A204.1 (cell line): ENCODE data around the gene ATP6V1F.

ENCODE experiments used
- FAIRE-seq: peaks from 2 replicates; lab custom pipeline; 2012; peaks lifted over from hg19 to GRCh38; lab: Jason Lieb, UNC

The ATP6V1F gene

DNA sequence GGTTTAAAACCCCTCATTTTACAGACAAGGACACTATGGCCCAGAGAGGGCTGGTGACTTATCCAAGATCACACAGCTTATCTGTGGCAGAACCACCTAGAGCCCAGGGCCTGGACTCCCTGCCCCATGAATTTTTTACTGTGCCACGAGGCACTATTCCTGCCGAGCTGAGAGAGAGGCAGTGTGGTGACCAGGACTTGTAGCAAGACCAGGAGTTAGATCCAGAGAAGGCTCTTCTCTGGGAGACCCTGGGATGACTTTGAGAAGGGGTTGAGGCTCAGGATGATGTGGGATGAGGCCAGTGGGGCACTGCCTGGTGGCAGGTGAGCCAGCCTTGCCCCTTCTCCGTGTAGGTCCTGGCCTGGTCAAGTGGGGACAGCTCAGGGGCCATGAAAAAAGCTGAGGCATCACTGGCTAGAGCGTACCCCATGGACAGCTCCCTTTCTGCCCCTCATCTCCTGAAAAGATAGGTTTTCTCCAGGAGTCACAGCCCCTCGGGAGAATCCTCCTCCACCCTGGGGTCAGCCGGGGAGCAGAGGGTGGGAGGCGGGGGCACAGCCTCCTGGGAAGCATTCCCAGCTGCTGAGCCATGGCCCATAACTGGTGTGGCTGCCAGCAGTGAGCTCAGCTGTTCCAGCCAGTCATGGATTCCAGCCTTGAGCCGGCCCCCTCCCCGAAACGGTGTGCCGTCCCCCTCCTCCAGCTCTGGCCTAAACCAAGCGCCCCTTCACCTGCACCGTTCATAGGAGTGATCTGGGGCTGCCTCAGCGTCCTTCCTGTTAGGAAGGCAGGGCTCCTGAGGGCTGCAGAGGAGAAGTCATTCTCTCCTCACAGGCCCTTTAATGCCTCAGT is 26.6 kb upstream of the ATP6V1F start:
- no peak for FAIRE-seq

- no peak for FAIRE-seq
These were observed 25.8 kb upstream of the ATP6V1F start for GRCh38 chr7:128836729-128837348.

DNA sequence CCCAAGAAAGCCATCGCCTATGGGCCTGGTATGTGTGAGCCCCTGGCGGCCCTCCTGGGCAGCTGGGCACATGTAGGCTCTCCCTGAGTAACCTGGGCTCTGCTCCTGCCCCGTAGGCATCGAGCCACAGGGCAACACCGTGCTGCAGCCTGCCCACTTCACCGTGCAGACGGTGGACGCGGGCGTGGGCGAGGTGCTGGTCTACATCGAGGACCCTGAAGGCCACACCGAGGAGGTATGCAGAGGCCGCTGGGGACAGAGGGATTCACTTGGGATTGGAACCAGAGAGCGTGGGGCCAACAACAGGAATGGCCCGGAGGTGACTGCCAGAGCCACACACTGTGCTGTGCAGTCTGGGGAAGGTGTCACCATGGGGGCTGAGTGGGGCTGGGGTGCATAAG is 25.1 kb upstream of the ATP6V1F start:
- no peak for FAIRE-seq

DNA sequence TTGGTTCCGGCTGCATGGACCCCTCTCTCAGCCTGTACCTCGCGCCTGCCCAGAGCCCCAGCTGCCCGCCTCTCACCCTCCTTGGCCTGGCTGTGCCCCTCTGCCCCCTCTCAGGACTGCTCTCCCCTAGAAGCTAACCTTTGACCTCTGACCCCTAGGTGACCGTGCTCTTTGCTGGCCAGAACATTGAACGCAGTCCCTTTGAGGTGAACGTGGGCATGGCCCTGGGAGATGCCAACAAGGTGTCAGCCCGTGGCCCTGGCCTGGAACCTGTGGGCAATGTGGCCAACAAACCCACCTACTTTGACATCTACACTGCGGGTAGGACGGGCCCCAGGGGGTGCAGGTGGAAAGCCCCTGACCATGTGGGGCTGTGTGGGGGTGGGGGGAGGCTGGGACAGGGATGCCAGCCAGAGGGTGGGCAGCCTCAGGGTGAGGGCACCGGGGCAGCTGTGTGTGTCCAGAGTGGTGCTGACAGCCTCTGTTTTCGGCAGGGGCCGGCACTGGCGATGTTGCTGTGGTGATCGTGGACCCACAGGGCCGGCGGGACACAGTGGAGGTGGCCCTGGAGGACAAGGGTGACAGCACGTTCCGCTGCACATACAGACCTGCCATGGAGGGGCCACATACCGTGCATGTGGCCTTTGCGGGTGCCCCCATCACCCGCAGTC is 24.4 kb upstream of the ATP6V1F start:
- FAIRE-seq: no peak

DNA sequence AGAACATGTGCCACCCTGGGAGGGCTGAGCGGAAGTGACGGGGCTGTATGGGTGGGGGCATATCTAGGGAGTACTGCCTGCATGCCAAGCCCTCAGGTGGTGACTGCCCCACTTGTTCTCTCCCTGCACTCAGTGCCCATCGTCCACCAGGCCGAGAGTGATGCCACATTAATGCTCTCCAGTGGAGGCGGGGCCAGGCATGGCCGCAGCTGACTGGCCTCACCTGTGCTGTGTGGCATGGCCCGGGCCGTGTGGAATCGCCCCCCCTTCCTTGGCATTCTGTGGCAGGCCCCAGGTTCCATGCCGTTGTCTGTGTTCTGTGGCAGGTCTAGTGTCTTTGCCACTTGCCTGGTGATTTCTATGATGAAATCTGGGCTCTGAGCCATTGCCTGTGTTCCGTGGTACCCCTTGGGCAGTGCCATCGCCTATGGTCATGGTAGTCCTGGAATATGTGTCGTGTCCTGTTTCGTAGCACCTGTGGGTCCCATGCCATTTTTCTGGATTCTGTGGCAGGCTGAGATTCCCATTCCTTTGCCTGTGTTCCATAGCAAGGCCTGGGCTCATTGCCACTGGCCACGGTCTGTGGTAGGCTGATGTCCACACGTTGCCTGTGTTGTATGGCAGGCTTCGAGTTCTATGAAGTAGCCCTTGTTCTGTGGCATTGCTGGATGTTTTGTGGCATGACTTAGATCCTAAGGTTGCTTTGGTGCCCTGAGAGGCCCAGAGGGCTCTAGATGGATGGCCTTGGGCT is 23.5 kb upstream of the ATP6V1F start:
- no peak for FAIRE-seq

DNA sequence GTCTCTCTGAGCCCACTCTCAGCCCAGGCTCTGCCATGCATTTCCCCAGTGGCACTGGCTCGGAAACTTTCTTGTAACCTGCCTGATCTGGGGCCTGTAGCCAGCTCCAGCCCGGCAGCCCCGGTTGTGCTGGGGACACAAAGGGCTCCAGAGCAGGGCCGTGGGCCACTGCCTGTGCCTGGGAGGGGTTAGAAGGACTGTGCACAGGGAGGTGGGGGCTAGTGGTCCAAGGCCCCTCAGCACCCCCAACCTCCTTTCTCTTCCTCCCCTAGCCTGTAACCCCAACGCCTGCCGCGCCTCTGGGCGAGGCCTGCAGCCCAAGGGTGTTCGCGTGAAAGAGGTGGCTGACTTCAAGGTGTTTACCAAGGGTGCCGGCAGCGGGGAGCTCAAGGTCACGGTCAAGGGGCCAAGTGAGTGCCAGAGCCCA is 22.9 kb upstream of the ATP6V1F start:
- FAIRE-seq: no peak

- no peak for FAIRE-seq
These were observed 22.1 kb upstream of the ATP6V1F start for GRCh38 chr7:128840326-128841170.

DNA sequence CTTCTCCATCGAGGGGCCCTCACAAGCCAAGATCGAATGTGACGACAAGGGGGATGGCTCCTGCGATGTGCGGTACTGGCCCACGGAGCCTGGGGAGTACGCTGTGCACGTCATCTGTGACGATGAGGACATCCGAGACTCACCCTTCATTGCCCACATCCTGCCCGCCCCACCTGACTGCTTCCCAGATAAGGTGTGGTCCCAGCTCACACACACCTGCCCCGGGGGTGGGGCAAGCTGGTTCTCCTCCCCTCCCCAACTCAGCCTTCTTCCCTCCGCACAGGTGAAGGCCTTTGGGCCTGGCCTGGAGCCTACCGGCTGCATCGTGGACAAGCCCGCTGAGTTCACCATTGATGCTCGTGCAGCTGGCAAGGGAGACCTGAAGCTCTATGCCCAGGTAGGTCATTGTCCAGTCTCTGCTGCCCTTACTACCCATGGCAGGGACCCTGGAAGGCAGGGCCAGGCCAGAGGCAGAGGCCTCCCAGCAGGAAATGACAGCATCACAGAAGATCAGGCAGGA is 21.4 kb upstream of the ATP6V1F start:
- no peak for FAIRE-seq

DNA sequence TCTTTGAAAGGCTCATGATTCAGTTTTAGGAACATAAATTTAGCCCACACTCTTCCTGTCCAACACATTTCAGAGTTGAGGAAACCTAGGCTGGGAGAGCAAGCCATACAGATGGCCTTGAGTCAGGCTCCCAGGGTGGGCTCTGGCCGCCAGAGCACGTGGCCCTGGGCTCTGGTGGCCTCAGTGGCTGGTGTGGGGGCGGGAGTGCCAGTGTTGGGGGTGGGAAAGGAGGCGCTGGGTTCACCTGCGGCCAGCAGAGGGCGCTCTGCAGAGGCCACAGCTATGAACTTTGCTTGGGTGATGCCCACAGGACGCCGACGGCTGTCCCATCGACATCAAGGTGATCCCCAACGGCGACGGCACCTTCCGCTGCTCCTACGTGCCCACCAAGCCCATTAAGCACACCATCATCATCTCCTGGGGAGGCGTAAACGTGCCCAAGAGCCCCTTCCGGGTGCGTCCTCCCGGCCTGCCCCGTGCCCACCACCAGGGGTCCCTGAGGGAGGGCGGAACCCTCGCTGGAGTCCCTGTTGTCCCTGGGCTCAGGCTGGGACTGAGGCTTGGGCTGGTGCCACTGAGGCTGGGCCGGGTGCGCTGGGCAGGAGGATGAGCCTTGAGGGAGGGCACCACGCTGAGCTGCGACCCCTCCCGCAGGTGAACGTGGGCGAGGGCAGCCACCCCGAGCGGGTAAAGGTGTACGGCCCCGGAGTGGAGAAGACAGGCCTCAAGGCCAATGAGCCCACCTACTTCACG is 20.6 kb upstream of the ATP6V1F start:
- no peak for FAIRE-seq

- FAIRE-seq: no peak
These were observed 19.7 kb upstream of the ATP6V1F start for GRCh38 chr7:128842674-128843641.

DNA sequence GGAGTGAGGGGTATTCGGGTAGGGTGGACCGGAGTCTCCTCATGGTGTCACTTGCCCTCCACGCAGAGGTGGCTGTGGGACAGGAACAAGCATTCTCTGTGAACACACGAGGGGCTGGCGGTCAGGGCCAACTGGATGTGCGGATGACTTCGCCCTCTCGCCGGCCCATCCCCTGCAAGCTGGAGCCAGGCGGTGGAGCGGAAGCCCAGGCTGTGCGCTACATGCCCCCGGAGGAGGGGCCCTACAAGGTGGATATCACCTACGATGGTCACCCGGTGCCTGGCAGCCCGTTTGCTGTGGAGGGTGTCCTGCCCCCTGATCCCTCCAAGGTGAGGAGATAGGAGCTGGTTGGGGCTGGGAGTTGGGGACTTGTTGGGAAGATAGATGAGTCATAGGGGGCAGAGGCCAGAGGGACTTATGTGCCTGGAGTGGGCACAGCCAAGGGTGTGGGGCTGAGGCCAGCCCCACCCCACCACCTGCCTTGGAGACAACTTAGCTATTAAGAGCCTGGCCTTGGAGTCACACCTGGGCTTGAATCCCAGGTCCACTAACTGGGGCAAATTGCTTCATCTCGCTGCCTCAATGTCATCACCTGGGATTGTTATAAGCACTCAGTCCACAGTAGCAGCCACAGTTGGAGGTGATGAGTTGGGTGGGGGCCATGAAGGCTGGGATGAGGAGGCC is 18.6 kb upstream of the ATP6V1F start:
- no peak for FAIRE-seq

GRCh38 chr7:128844777-128845311 is 17.8 kb upstream of the ATP6V1F start:
- FAIRE-seq: no peak

DNA sequence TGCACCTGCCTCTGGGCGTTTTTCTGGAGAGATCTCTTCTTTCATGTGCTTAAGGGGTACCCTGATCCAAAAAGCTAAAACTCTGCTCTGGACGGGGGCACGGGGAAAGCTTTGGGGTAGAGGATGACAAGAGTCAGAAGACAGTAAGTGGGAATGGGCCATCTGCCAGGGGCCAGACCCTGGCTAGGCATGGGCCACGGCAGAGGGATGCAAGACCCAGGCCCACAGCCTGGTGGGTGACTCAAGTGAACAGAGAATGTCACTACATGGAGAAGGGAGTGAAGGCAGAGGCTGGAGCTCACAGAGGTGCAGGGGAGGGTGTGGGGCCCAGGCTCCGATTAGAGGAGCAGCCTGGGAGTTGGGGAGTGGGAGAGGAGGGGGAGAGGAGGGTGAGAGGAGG is 17.2 kb upstream of the ATP6V1F start:
- no peak for FAIRE-seq

- FAIRE-seq: no peak
These were observed 16.7 kb upstream of the ATP6V1F start for GRCh38 chr7:128845987-128846386.

GRCh38 chr7:128846781-128847444 is 15.7 kb upstream of the ATP6V1F start:
- no peak for FAIRE-seq

- no peak for FAIRE-seq
These were observed 14.9 kb upstream of the ATP6V1F start for GRCh38 chr7:128847721-128848211.

DNA sequence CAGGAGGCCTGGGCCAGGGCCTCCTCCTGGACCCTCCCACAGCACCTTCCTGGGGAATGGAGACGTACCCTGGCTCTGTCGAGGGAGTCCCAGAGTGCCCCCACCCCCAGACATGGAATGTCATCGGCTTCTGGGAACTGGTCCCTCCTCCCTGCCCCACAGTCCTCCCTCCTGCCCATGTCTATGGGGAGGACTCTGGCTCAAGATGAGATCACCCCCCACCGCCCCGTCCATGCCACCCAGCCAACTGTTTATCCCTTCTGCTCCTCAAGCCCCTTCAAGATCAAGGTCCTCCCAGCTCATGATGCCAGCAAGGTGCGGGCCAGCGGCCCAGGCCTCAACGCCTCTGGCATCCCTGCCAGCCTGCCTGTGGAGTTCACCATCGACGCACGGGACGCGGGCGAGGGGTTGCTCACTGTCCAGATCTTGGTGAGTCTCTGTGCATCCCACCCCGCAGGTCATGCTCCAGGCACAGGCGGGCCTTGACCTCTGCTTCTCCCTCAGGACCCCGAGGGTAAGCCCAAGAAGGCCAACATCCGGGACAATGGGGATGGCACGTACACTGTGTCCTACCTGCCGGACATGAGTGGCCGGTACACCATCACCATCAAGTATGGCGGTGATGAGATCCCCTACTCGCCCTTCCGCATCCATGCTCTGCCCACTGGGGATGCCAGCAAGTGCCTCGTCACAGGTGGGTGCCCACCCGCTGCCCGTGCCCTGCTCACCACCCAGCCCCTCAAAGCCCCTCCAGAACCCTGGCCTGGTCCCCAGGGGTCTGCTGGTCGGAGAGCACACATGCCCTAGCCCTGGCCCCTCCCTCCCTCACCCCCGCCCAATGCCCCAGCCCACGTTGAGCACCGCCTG is 14.1 kb upstream of the ATP6V1F start:
- FAIRE-seq: no peak
